K562 (cell line): ENCODE results near the gene ADGRA3. TPM values are rescaled to one million over a fixed set of nuclear protein-coding genes. Genes with fewer than 3 reads are reported as not detected.

Source experiments
- PURB ChIP-seq: sonication (generic); formaldehyde crosslinking; IDR thresholded peaks from 2 replicates; pipeline ENCODE4 v1.9.0; 2021; ENCODE audit warnings: low read depth, mild to moderate bottlenecking, missing genetic modification reagents
- SIRT6 ChIP-seq: IDR thresholded peaks from one replicate; pipeline ENCODE4 v1.6.1; 2012; ENCODE audit warnings: low read depth, mild to moderate bottlenecking, control low read depth, inconsistent platforms, low read length, moderate library complexity
- polyA plus RNA-seq, 8 experiments: library from polyadenylated mRNA; depleted of rRNA in 4 of 8; stranded (reverse) in 5 of 8; unstranded in 3 of 8; fragments of >200 nt; fragmentation: Nextera tagmentation in 2 of 8; fragmentation: Illumina TruSeq in 1 of 8; extraction: Ambion mirVana in 2 of 8; extraction: Trizol in 1 of 8; gene quantifications; 2 replicates each; pipeline versions ENCODE4 v1.2.1 to v1.2.3, GENCODE V29; 2011 to 2014; ENCODE audit warnings: inconsistent platforms in 1 of 8, missing spikeins in 1 of 8
- total RNA-seq, 7 experiments: library from RNA; depleted of rRNA in 6 of 7; stranded (reverse); fragments of >200 nt in 6 of 7; fragmentation: Illumina TruSeq in 2 of 7; extraction: Trizol in 2 of 7; gene quantifications; 2 replicates each; pipeline versions ENCODE4 v1.2.1 to v1.2.3, GENCODE V29; 2011 to 2021; ENCODE audit warnings: low replicate concordance in 1 of 7
- TF ChIP-seq, protein P1 (sequence below): sonication (generic); formaldehyde crosslinking; IDR thresholded peaks from 2 replicates; pipeline ENCODE4 v1.5.0; 2020; ENCODE audit warnings: missing genetic modification reagents
- TF ChIP-seq, protein P2 (sequence below): fragments of 450-650 bp; IDR thresholded peaks from 2 replicates; pipeline ENCODE4 v1.6.1; 2017; ENCODE audit warnings: antibody characterized with exemption
- TF ChIP-seq, protein P3 (sequence below): fragments of 250-450 bp; sonication (Bioruptor Pico); IDR thresholded peaks from 2 replicates; pipeline ENCODE4 v1.4.0; 2020; ENCODE audit warnings: mild to moderate bottlenecking, moderate library complexity, borderline replicate concordance
- TF ChIP-seq, protein P4 (sequence below): fragments of 200-800 bp; sonication (Bioruptor generic); IDR thresholded peaks from 2 replicates; pipeline ENCODE4 v1.6.1; 2017; ENCODE audit warnings: missing genetic modification characterization, missing compliant biosample characterization
- TF ChIP-seq, protein P5 (sequence below): fragments of 450-650 bp; IDR thresholded peaks from one replicate; pipeline ENCODE4 v1.6.1; 2018; ENCODE audit warnings: mild to moderate bottlenecking, moderate library complexity; ENCODE audit not compliant: partially characterized antibody
- TF ChIP-seq, protein P6 (sequence below), 2 experiments: fragments of 450-650 bp; formaldehyde crosslinking in 1 of 2; IDR thresholded peaks; 2 replicates each; pipeline versions ENCODE4 v1.4.0 to v1.6.1; 2014 to 2020; ENCODE audit warnings: mild to moderate bottlenecking in 2 of 2, borderline replicate concordance in 1 of 2, low read depth in 1 of 2

ADGRA3 gene
- total and polyA plus RNA-seq, 9 of the 15 experiments (the other 6 are each of a cell fraction or from before 2014, with no cell fraction given), result 0.06 to 2.3 (median 0.27) TPM; not detected in 3

DNA sequence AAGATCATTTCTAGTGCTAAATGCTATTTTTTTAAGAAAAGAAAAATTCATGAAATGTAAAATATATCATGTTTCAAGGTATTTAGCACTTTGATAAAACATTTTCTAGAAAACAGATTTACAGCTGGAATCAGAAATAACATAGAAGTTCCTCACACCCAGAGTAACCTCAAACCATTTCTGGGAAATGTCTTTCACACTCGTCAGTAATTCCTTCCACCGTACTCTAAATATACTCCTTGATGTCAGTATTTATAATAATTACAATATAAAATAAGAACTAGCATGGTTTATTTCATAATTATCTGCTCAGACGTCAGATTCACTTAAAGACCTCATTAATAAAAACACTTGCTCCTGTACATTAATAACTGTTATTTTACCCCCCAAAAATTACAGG lies 103.9 kb downstream of the ADGRA3 start (continued):
- TF ChIP-seq, protein P1, sequence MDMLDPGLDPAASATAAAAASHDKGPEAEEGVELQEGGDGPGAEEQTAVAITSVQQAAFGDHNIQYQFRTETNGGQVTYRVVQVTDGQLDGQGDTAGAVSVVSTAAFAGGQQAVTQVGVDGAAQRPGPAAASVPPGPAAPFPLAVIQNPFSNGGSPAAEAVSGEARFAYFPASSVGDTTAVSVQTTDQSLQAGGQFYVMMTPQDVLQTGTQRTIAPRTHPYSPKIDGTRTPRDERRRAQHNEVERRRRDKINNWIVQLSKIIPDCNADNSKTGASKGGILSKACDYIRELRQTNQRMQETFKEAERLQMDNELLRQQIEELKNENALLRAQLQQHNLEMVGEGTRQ (CRISPR knock-in tag), result no peak
- TF ChIP-seq, protein P2, sequence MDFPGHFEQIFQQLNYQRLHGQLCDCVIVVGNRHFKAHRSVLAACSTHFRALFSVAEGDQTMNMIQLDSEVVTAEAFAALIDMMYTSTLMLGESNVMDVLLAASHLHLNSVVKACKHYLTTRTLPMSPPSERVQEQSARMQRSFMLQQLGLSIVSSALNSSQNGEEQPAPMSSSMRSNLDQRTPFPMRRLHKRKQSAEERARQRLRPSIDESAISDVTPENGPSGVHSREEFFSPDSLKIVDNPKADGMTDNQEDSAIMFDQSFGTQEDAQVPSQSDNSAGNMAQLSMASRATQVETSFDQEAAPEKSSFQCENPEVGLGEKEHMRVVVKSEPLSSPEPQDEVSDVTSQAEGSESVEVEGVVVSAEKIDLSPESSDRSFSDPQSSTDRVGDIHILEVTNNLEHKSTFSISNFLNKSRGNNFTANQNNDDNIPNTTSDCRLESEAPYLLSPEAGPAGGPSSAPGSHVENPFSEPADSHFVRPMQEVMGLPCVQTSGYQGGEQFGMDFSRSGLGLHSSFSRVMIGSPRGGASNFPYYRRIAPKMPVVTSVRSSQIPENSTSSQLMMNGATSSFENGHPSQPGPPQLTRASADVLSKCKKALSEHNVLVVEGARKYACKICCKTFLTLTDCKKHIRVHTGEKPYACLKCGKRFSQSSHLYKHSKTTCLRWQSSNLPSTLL, result no peak
- no peak for TF ChIP-seq SIRT6
- TF ChIP-seq PURB (CRISPR knock-in tag), result no peak
- TF ChIP-seq, protein P3, sequence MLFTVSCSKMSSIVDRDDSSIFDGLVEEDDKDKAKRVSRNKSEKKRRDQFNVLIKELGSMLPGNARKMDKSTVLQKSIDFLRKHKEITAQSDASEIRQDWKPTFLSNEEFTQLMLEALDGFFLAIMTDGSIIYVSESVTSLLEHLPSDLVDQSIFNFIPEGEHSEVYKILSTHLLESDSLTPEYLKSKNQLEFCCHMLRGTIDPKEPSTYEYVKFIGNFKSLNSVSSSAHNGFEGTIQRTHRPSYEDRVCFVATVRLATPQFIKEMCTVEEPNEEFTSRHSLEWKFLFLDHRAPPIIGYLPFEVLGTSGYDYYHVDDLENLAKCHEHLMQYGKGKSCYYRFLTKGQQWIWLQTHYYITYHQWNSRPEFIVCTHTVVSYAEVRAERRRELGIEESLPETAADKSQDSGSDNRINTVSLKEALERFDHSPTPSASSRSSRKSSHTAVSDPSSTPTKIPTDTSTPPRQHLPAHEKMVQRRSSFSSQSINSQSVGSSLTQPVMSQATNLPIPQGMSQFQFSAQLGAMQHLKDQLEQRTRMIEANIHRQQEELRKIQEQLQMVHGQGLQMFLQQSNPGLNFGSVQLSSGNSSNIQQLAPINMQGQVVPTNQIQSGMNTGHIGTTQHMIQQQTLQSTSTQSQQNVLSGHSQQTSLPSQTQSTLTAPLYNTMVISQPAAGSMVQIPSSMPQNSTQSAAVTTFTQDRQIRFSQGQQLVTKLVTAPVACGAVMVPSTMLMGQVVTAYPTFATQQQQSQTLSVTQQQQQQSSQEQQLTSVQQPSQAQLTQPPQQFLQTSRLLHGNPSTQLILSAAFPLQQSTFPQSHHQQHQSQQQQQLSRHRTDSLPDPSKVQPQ (CRISPR knock-in tag), result no peak
- TF ChIP-seq, protein P4, sequence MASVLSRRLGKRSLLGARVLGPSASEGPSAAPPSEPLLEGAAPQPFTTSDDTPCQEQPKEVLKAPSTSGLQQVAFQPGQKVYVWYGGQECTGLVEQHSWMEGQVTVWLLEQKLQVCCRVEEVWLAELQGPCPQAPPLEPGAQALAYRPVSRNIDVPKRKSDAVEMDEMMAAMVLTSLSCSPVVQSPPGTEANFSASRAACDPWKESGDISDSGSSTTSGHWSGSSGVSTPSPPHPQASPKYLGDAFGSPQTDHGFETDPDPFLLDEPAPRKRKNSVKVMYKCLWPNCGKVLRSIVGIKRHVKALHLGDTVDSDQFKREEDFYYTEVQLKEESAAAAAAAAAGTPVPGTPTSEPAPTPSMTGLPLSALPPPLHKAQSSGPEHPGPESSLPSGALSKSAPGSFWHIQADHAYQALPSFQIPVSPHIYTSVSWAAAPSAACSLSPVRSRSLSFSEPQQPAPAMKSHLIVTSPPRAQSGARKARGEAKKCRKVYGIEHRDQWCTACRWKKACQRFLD, result no peak
- TF ChIP-seq, protein P5, sequence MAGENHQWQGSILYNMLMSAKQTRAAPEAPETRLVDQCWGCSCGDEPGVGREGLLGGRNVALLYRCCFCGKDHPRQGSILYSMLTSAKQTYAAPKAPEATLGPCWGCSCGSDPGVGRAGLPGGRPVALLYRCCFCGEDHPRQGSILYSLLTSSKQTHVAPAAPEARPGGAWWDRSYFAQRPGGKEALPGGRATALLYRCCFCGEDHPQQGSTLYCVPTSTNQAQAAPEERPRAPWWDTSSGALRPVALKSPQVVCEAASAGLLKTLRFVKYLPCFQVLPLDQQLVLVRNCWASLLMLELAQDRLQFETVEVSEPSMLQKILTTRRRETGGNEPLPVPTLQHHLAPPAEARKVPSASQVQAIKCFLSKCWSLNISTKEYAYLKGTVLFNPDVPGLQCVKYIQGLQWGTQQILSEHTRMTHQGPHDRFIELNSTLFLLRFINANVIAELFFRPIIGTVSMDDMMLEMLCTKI, result no peak
- TF ChIP-seq, protein P6, sequence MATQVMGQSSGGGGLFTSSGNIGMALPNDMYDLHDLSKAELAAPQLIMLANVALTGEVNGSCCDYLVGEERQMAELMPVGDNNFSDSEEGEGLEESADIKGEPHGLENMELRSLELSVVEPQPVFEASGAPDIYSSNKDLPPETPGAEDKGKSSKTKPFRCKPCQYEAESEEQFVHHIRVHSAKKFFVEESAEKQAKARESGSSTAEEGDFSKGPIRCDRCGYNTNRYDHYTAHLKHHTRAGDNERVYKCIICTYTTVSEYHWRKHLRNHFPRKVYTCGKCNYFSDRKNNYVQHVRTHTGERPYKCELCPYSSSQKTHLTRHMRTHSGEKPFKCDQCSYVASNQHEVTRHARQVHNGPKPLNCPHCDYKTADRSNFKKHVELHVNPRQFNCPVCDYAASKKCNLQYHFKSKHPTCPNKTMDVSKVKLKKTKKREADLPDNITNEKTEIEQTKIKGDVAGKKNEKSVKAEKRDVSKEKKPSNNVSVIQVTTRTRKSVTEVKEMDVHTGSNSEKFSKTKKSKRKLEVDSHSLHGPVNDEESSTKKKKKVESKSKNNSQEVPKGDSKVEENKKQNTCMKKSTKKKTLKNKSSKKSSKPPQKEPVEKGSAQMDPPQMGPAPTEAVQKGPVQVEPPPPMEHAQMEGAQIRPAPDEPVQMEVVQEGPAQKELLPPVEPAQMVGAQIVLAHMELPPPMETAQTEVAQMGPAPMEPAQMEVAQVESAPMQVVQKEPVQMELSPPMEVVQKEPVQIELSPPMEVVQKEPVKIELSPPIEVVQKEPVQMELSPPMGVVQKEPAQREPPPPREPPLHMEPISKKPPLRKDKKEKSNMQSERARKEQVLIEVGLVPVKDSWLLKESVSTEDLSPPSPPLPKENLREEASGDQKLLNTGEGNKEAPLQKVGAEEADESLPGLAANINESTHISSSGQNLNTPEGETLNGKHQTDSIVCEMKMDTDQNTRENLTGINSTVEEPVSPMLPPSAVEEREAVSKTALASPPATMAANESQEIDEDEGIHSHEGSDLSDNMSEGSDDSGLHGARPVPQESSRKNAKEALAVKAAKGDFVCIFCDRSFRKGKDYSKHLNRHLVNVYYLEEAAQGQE (IDR thresholded peaks at IDR 0.05; ENCODE audit: borderline replicate concordance), result no peak
- TF ChIP-seq, protein P6 (CRISPR knock-in tag; IDR thresholded peaks at IDR 0.05; ENCODE audit: low read depth), result no peak
